ENCODE results near the gene SSR2.

Gene SSR2

GRCh38 chr1:156020293-156021092, at the start of gene SSR2:
SSR2 (minus strand) TSS chr1:156020951; CDS start chr1:156020167, 784 bp downstream.
- Histone ChIP-seq H3K9me2 (replicated peaks; ENCODE audit: control insufficient read depth, low read length) (no peaks in the 10 kb centered on the region), H3K4me3 (ENCODE audit: low read length) (peak within 1 kb of the TSS; percentile 91), H3K36me3 (ENCODE audit: control insufficient read depth, low read length) (peaks cover 38% of the 10 kb centered on the region), H3K9me3 (ENCODE audit: control insufficient read depth, insufficient read depth, low read length) (no peaks in the 10 kb centered on the region), H3F3A (ENCODE audit: control insufficient read depth, insufficient read depth) (no peaks in the 10 kb centered on the region), H3K4me1 (ENCODE audit: control insufficient read depth, low read length) (peaks cover 19% of the 10 kb centered on the region), H4K20me1 (ENCODE audit: control insufficient read depth, insufficient read depth, low read depth, low read length) (no peaks in the 10 kb centered on the region), H3K27ac (ENCODE audit: low read depth, low read length) (no peak within 1 kb of the TSS), H3K79me2 (ENCODE audit: control insufficient read depth, low read length) (peaks cover 31% of the 10 kb centered on the region), H3K27me3 (ENCODE audit: control insufficient read depth, low read length) (no peaks in the 10 kb centered on the region), H3K4me2 (ENCODE audit: low read length) (peak within 1 kb of the TSS; percentile 95)
- TF ChIP-seq CTCF (IDR thresholded peaks at IDR 0.05; ENCODE audit: low read depth, low read length, poor library complexity, severe bottlenecking) = no peak
- TF ChIP-seq EZH2phosphoT487 (IDR thresholded peaks at IDR 0.05; ENCODE audit: borderline replicate concordance, low read length) = no peak

- Histone ChIP-seq H3K79me2 (ENCODE audit: control insufficient read depth, low read length) (peaks cover 8% of the 10 kb centered on the region), H3K4me3 (ENCODE audit: low read length) (no peak overlapping the region), H3K4me2 (ENCODE audit: low read length) (no peak overlapping the region), H4K20me1 (ENCODE audit: control insufficient read depth, insufficient read depth, low read depth, low read length) (no peaks in the 10 kb centered on the region), H3K27me3 (ENCODE audit: control insufficient read depth, low read length) (peaks cover 4% of the 10 kb centered on the region), H3K27ac (ENCODE audit: low read depth, low read length) (no peak overlapping the region), H3K9me2 (replicated peaks; ENCODE audit: control insufficient read depth, low read length) (no peaks in the 10 kb centered on the region), H3K36me3 (ENCODE audit: control insufficient read depth, low read length) (no peaks in the 10 kb centered on the region), H3K4me1 (ENCODE audit: control insufficient read depth, low read length) (peaks cover 13% of the 10 kb centered on the region), H3K9me3 (ENCODE audit: control insufficient read depth, insufficient read depth, low read length) (no peaks in the 10 kb centered on the region), H3F3A (ENCODE audit: control insufficient read depth, insufficient read depth) (no peaks in the 10 kb centered on the region)
- no peak for TF ChIP-seq CTCF (IDR thresholded peaks at IDR 0.05; ENCODE audit: low read depth, low read length, poor library complexity, severe bottlenecking)
- no peak for TF ChIP-seq EZH2phosphoT487 (IDR thresholded peaks at IDR 0.05; ENCODE audit: borderline replicate concordance, low read length)
Measured at GRCh38 chr1:156070548-156070947, 49.8 kb upstream of the SSR2 start.

GRCh38 chr1:156069490-156070455, 49.0 kb upstream of the SSR2 start:
- H3F3A ChIP-seq (ENCODE audit: control insufficient read depth, insufficient read depth) = 0 out of 2 replicates have a peak, but pooled peaks cover 2% of the 10 kb centered on the region
- H3K4me2 ChIP-seq (ENCODE audit: low read length) = no peak overlapping the region
- H3K27me3 ChIP-seq (ENCODE audit: control insufficient read depth, low read length) = peaks cover 4% of the 10 kb centered on the region
- no peaks in the 10 kb centered on the region for H3K36me3 ChIP-seq (ENCODE audit: control insufficient read depth, low read length)
- H3K4me1 ChIP-seq (ENCODE audit: control insufficient read depth, low read length) = peaks cover 6% of the 10 kb centered on the region
- no peaks in the 10 kb centered on the region; the same call in 1 of the 2 replicates for H3K79me2 ChIP-seq (ENCODE audit: control insufficient read depth, low read length)
- H4K20me1 ChIP-seq (ENCODE audit: control insufficient read depth, insufficient read depth, low read depth, low read length) = no peaks in the 10 kb centered on the region
- no peaks in the 10 kb centered on the region for H3K9me3 ChIP-seq (ENCODE audit: control insufficient read depth, insufficient read depth, low read length)
- no peak overlapping the region for H3K27ac ChIP-seq (ENCODE audit: low read depth, low read length)
- TF ChIP-seq CTCF (IDR thresholded peaks at IDR 0.05; ENCODE audit: low read depth, low read length, poor library complexity, severe bottlenecking) (no peak), EZH2phosphoT487 (IDR thresholded peaks at IDR 0.05; ENCODE audit: borderline replicate concordance, low read length) (no peak)
- no peak overlapping the region for H3K4me3 ChIP-seq (ENCODE audit: low read length)
- no peaks in the 10 kb centered on the region for H3K9me2 ChIP-seq (replicated peaks; ENCODE audit: control insufficient read depth, low read length)

All from DOHH2 (cell line).